ENCODE measurements around the gene EEF1G. TPM values are rescaled to one million over a fixed set of nuclear protein-coding genes. Genes with fewer than 3 reads are reported as not detected.

The EEF1G gene
- total and polyA plus RNA-seq, 9 of the 15 experiments (the other 6 are each of a cell fraction or from before 2014, with no cell fraction given): 985 to 2,349 (median 2,035) TPM

DNA sequence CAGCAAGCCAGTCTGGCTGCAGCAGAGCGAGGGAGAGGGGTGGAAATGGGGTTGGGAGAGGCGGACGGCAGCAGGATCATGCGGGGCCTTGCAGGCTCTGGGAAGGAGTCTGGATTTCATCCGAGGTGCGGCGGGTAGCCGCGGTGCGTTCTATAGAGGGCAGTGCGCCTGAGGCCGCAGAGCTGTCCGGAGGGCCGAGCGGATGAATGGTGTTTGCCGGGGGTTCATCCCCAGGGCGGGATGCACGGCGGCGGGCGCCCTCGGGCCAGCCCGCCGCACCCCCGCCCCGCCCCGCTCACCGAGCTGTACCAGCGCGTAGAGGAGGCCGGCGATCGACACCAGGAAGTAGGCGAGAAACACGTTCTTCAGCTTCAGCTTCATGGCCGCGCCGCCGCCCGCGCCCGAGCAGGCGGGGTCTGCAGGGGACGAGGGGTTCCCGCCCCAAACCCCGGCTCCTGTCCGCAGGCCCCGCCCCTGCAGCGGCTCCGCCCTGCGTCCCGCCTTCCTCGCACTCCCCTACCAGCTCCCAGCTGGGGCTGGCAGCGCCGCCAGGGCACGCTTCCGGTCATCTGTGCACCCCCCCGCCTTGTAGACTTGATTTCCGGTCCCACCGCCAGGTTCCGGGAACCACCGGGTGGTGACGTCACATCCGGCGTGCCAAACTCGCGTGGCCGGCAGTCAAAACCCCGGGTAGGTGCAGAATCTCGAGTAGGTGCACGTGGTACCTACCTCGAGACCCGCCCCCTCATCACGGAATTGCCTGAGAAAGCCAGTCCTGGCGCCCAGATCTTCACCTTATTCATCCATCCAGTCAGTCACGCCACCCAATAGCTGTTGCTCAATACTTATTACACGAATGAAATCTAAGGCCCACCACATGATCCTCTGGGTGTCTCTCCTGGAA, 48.1 kb upstream of the EEF1G start, which contains the start of gene B3GAT3 (continued):
- TF ChIP-seq, protein P1, sequence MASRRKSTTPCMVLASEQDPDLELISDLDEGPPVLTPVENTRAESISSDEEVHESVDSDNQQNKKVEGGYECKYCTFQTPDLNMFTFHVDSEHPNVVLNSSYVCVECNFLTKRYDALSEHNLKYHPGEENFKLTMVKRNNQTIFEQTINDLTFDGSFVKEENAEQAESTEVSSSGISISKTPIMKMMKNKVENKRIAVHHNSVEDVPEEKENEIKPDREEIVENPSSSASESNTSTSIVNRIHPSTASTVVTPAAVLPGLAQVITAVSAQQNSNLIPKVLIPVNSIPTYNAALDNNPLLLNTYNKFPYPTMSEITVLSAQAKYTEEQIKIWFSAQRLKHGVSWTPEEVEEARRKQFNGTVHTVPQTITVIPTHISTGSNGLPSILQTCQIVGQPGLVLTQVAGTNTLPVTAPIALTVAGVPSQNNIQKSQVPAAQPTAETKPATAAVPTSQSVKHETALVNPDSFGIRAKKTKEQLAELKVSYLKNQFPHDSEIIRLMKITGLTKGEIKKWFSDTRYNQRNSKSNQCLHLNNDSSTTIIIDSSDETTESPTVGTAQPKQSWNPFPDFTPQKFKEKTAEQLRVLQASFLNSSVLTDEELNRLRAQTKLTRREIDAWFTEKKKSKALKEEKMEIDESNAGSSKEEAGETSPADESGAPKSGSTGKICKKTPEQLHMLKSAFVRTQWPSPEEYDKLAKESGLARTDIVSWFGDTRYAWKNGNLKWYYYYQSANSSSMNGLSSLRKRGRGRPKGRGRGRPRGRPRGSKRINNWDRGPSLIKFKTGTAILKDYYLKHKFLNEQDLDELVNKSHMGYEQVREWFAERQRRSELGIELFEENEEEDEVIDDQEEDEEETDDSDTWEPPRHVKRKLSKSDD (conservative IDR thresholded peaks at IDR 0.05; ENCODE audit: low read length): no peak
- TF ChIP-seq SOX6 (IDR thresholded peaks at IDR 0.05) (peak; percentile 82), ZFX (CRISPR knock-in tag; IDR thresholded peaks at IDR 0.05) (peak; percentile 46; the same call in 1 of the 2 replicates), ELF1 (tag; IDR thresholded peaks at IDR 0.05) (peak; percentile 96), ZSCAN32 (CRISPR knock-in tag; IDR thresholded peaks at IDR 0.05) (no peak), COPS2 (conservative IDR thresholded peaks at IDR 0.05) (no peak), FOSL1 (tag; conservative IDR thresholded peaks at IDR 0.05) (peak; percentile 35), ATF1 (CRISPR knock-in tag; IDR thresholded peaks at IDR 0.05) (peak; percentile 67), ATF1 (tag; IDR thresholded peaks at IDR 0.05) (peak; percentile 99), MYNN (IDR thresholded peaks at IDR 0.05) (peak; percentile 93), MYNN (CRISPR knock-in tag; IDR thresholded peaks at IDR 0.05) (no peak), KHSRP (IDR thresholded peaks at IDR 0.05) (peak; percentile 88), RBM14 (IDR thresholded peaks at IDR 0.05; ENCODE audit: borderline replicate concordance, insufficient read depth, low read depth, low read length) (0 out of 2 replicates have a peak, but pooled peaks have one; percentile 47), NBN (IDR thresholded peaks at IDR 0.05; ENCODE audit: low read depth) (peak; percentile 99), GABPB1 (CRISPR knock-in tag; IDR thresholded peaks at IDR 0.05) (peak; percentile 98), ZNF197 (CRISPR knock-in tag; IDR thresholded peaks at IDR 0.05; ENCODE audit: low read depth) (peak; percentile 55; the same call in 1 of the 2 replicates), RB1 (IDR thresholded peaks at IDR 0.05; ENCODE audit: low read depth) (peak; percentile 68), BHLHE40 (IDR thresholded peaks at IDR 0.05; ENCODE audit: low read length) (peak; percentile 83), ETV6 (IDR thresholded peaks at IDR 0.05; ENCODE audit: borderline replicate concordance in 1 of 2, low read depth in 2 of 2, low read length in 1 of 2) (peak in 1 of 2 experiments; percentile 66; a peak in 1 of 4 replicates), ETV6 (CRISPR knock-in tag; IDR thresholded peaks at IDR 0.05; ENCODE audit: borderline replicate concordance) (no peak), MED1 (CRISPR knock-in tag; IDR thresholded peaks at IDR 0.05; ENCODE audit: borderline replicate concordance) (no peak), NFIC (IDR thresholded peaks at IDR 0.05) (peak; percentile 60)
- TF ChIP-seq, protein P2, sequence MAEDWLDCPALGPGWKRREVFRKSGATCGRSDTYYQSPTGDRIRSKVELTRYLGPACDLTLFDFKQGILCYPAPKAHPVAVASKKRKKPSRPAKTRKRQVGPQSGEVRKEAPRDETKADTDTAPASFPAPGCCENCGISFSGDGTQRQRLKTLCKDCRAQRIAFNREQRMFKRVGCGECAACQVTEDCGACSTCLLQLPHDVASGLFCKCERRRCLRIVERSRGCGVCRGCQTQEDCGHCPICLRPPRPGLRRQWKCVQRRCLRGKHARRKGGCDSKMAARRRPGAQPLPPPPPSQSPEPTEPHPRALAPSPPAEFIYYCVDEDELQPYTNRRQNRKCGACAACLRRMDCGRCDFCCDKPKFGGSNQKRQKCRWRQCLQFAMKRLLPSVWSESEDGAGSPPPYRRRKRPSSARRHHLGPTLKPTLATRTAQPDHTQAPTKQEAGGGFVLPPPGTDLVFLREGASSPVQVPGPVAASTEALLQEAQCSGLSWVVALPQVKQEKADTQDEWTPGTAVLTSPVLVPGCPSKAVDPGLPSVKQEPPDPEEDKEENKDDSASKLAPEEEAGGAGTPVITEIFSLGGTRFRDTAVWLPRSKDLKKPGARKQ (CRISPR knock-in tag; IDR thresholded peaks at IDR 0.05): no peak
- TF ChIP-seq, protein P3, sequence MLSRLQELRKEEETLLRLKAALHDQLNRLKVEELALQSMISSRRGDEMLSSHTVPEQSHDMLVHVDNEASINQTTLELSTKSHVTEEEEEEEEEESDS (CRISPR knock-in tag; IDR thresholded peaks at IDR 0.05): no peak
- TF ChIP-seq, protein P4, sequence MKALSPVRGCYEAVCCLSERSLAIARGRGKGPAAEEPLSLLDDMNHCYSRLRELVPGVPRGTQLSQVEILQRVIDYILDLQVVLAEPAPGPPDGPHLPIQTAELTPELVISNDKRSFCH (CRISPR knock-in tag; IDR thresholded peaks at IDR 0.05): no peak
- TF ChIP-seq, protein P4 (tag; IDR thresholded peaks at IDR 0.05): 0 out of 2 replicates have a peak, but pooled peaks have one; percentile 21

Data from K562 (cell line).